Measurements from ENCODE around the gene SGF29.

SGF29 gene

GRCh38 chr16:28521436-28521835 is 32.3 kb upstream of the SGF29 start:
- TF ChIP-seq TCF12 (IDR thresholded peaks at IDR 0.05; ENCODE audit: low read depth): no peak
- TF ChIP-seq, protein P1, sequence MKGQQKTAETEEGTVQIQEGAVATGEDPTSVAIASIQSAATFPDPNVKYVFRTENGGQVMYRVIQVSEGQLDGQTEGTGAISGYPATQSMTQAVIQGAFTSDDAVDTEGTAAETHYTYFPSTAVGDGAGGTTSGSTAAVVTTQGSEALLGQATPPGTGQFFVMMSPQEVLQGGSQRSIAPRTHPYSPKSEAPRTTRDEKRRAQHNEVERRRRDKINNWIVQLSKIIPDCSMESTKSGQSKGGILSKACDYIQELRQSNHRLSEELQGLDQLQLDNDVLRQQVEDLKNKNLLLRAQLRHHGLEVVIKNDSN (IDR thresholded peaks at IDR 0.05): no peak
- no peak for TF ChIP-seq YY1 (IDR thresholded peaks at IDR 0.05; ENCODE audit: low read depth)
- no peak for TF ChIP-seq RAD21 (IDR thresholded peaks at IDR 0.05; ENCODE audit: low read depth)
- TF ChIP-seq, protein P2, sequence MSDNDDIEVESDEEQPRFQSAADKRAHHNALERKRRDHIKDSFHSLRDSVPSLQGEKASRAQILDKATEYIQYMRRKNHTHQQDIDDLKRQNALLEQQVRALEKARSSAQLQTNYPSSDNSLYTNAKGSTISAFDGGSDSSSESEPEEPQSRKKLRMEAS (IDR thresholded peaks at IDR 0.05): no peak
- no peak for TF ChIP-seq FOXM1 (IDR thresholded peaks at IDR 0.05; ENCODE audit: borderline replicate concordance, low read depth)
- TF ChIP-seq CREB1 (IDR thresholded peaks at IDR 0.05; ENCODE audit: low read depth): no peak
- no peak for TF ChIP-seq ZBTB7A (IDR thresholded peaks at IDR 0.05; ENCODE audit: low read depth)
- TF ChIP-seq EP300 (IDR thresholded peaks at IDR 0.05; ENCODE audit: borderline replicate concordance): no peak
- TF ChIP-seq, protein P3, sequence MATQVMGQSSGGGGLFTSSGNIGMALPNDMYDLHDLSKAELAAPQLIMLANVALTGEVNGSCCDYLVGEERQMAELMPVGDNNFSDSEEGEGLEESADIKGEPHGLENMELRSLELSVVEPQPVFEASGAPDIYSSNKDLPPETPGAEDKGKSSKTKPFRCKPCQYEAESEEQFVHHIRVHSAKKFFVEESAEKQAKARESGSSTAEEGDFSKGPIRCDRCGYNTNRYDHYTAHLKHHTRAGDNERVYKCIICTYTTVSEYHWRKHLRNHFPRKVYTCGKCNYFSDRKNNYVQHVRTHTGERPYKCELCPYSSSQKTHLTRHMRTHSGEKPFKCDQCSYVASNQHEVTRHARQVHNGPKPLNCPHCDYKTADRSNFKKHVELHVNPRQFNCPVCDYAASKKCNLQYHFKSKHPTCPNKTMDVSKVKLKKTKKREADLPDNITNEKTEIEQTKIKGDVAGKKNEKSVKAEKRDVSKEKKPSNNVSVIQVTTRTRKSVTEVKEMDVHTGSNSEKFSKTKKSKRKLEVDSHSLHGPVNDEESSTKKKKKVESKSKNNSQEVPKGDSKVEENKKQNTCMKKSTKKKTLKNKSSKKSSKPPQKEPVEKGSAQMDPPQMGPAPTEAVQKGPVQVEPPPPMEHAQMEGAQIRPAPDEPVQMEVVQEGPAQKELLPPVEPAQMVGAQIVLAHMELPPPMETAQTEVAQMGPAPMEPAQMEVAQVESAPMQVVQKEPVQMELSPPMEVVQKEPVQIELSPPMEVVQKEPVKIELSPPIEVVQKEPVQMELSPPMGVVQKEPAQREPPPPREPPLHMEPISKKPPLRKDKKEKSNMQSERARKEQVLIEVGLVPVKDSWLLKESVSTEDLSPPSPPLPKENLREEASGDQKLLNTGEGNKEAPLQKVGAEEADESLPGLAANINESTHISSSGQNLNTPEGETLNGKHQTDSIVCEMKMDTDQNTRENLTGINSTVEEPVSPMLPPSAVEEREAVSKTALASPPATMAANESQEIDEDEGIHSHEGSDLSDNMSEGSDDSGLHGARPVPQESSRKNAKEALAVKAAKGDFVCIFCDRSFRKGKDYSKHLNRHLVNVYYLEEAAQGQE (IDR thresholded peaks at IDR 0.05; ENCODE audit: low read depth): no peak
- TF ChIP-seq EGR1 (IDR thresholded peaks at IDR 0.05): no peak
- no peak for TF ChIP-seq TAF1 (IDR thresholded peaks at IDR 0.05; ENCODE audit: low read depth)
- no peak for TF ChIP-seq TEAD4 (IDR thresholded peaks at IDR 0.05)
- no peak for TF ChIP-seq NFIC (IDR thresholded peaks at IDR 0.05)
- no peak for TF ChIP-seq CEBPB (IDR thresholded peaks at IDR 0.05)

DNA sequence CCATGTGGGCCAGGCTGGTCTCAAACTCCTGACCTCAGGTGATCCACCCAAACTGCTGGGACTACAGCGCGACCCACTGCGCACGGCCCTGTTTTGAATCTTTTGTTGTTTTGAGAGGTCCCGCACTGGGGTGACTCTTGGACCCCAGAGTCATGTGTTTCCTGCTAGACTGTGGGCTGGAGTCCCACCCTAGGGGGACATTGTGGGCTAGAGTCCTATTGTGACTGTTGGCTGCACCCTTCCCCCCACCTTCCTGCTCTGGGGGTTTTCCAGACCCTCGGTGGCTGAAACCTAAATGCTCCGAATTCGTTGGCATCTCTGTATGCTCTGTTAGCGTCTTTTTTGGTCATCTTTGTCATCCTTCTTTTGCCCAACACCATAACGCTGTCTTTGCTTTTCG is 30.9 kb upstream of the SGF29 start:
- TF ChIP-seq TCF12 (IDR thresholded peaks at IDR 0.05; ENCODE audit: low read depth): no peak
- no peak for TF ChIP-seq CEBPB (IDR thresholded peaks at IDR 0.05)
- TF ChIP-seq EP300 (IDR thresholded peaks at IDR 0.05; ENCODE audit: borderline replicate concordance): no peak

- peak; percentile 16; the same call in 1 of the 2 replicates for TF ChIP-seq RAD21 (IDR thresholded peaks at IDR 0.05; ENCODE audit: low read depth)
- no peak for TF ChIP-seq EP300 (IDR thresholded peaks at IDR 0.05; ENCODE audit: borderline replicate concordance)
Measured at GRCh38 chr16:28524681-28525171, 29.0 kb upstream of the SGF29 start.

DNA sequence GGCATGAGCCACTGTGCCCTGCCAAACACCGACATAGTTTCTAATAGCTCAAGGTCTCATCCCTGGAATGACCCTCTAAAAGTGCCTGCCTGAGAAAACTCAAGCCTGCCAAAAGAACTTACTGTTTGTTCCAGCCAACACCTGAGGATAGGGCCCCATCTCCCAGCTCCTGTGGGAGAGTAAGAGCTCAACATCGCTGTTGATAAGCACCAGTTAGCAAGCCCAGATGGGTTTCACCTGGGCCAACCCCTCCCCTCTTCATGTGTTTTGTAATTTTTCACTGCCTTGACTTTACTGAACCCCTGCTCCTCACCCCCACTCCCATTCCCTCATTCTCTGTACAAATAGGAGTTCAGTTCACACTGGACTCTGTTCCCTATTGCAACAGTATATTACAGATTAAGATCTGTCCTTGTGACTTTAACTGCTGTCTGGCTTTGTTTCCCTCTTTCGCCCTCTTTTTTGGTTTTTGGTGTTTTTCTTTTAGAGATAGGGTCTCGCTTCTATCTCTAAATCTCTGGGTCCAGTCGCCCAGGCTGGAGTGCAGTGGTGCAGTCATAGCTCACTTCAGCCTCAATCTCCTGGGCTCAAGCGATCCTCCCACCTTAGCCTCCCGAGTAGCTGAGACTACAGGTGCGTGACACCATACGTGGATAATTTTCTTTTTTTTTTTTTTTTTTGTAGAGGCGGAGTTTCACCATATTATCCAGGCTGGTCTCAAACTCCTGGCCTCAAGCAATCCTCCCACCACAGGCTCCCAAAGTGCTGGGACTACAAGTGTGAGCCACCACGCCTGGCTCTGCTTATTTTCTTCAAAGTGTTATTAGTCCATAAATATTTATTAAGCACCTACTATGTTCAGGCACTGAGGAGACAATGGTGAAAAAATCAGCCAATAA is 27.3 kb upstream of the SGF29 start:
- TF ChIP-seq RAD21 (IDR thresholded peaks at IDR 0.05; ENCODE audit: low read depth) (no peak), TAF1 (IDR thresholded peaks at IDR 0.05; ENCODE audit: low read depth) (no peak), ZBTB7A (IDR thresholded peaks at IDR 0.05; ENCODE audit: low read depth) (no peak), TCF12 (IDR thresholded peaks at IDR 0.05; ENCODE audit: low read depth) (no peak), YY1 (IDR thresholded peaks at IDR 0.05; ENCODE audit: low read depth) (no peak), EGR1 (IDR thresholded peaks at IDR 0.05) (no peak), EP300 (IDR thresholded peaks at IDR 0.05; ENCODE audit: borderline replicate concordance) (no peak), FOXM1 (IDR thresholded peaks at IDR 0.05; ENCODE audit: borderline replicate concordance, low read depth) (no peak), CREB1 (IDR thresholded peaks at IDR 0.05; ENCODE audit: low read depth) (no peak), NFIC (IDR thresholded peaks at IDR 0.05) (no peak), CEBPB (IDR thresholded peaks at IDR 0.05) (no peak), TEAD4 (IDR thresholded peaks at IDR 0.05) (no peak)
- TF ChIP-seq, protein P2 (IDR thresholded peaks at IDR 0.05): no peak
- TF ChIP-seq, protein P3 (IDR thresholded peaks at IDR 0.05; ENCODE audit: low read depth): no peak
- TF ChIP-seq, protein P1 (IDR thresholded peaks at IDR 0.05): no peak

DNA sequence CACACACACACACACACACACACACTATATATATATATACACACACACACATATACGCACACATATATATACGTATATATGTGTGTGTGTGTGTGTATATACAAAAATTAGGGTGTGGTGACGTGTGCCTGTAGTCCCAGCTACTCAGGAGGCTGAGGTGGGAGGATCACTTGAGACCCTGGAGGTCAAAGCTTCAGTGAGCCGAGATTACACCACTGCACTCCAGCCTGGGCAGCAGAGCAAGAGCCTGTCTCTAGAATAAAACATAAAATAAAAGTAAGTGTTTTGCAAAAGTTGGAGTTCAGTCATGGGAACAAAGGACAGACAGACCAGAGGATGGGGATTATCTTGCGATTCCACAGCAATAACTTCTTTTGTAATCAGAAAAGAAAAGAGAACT is 25.7 kb upstream of the SGF29 start:
- TF ChIP-seq, protein P2 (IDR thresholded peaks at IDR 0.05): no peak
- TF ChIP-seq YY1 (IDR thresholded peaks at IDR 0.05; ENCODE audit: low read depth): no peak
- TF ChIP-seq RAD21 (IDR thresholded peaks at IDR 0.05; ENCODE audit: low read depth): no peak
- TF ChIP-seq CREB1 (IDR thresholded peaks at IDR 0.05; ENCODE audit: low read depth): no peak
- TF ChIP-seq NFIC (IDR thresholded peaks at IDR 0.05): no peak
- TF ChIP-seq FOXM1 (IDR thresholded peaks at IDR 0.05; ENCODE audit: borderline replicate concordance, low read depth): no peak
- TF ChIP-seq TEAD4 (IDR thresholded peaks at IDR 0.05): no peak
- TF ChIP-seq EGR1 (IDR thresholded peaks at IDR 0.05): no peak
- no peak for TF ChIP-seq TAF1 (IDR thresholded peaks at IDR 0.05; ENCODE audit: low read depth)
- TF ChIP-seq, protein P3 (IDR thresholded peaks at IDR 0.05; ENCODE audit: low read depth): no peak
- no peak for TF ChIP-seq CEBPB (IDR thresholded peaks at IDR 0.05)
